T1000 (cell line): ENCODE data around the gene PRTFDC1.

Experiments used
- DNase-seq: peaks from one replicate; lab custom pipeline; 2025; ENCODE audit warnings: mixed read lengths; lab: John Stamatoyannopoulos, UW

Gene PRTFDC1

DNA sequence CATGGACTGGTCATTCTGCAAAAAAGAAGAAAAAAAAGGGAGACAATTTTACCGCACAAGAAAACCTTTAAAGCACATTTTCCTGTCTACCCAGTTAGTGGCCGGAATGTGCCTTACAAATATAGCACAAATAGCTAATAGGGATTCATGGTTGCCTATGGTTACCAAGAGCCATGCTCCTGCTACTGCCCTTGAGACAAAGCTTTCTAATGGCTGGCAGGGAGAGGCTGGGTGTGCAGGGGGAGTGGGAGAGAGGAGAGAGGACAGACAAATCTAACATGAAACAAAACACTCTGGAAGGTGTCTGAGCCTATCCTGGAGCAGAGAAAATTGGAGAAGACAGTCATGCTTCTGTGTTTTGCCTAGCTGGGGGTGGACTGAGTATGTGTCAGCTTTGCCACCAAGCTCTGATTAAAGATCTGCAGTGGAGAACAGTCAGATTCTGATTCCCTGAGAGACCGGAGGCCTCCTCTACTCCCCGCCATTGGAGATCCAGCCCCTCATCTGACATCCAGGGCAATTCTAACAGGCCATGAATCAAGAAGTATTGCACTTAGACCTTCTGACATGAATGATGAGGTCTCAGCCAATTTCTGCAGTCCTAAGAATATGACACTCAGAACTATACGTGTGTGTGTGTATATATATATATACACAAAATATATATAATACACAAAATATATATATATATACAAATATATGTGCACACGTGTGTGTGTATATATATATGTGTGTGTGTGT lies 80.2 kb downstream of the PRTFDC1 start:
- DNase-seq: no peak

DNA sequence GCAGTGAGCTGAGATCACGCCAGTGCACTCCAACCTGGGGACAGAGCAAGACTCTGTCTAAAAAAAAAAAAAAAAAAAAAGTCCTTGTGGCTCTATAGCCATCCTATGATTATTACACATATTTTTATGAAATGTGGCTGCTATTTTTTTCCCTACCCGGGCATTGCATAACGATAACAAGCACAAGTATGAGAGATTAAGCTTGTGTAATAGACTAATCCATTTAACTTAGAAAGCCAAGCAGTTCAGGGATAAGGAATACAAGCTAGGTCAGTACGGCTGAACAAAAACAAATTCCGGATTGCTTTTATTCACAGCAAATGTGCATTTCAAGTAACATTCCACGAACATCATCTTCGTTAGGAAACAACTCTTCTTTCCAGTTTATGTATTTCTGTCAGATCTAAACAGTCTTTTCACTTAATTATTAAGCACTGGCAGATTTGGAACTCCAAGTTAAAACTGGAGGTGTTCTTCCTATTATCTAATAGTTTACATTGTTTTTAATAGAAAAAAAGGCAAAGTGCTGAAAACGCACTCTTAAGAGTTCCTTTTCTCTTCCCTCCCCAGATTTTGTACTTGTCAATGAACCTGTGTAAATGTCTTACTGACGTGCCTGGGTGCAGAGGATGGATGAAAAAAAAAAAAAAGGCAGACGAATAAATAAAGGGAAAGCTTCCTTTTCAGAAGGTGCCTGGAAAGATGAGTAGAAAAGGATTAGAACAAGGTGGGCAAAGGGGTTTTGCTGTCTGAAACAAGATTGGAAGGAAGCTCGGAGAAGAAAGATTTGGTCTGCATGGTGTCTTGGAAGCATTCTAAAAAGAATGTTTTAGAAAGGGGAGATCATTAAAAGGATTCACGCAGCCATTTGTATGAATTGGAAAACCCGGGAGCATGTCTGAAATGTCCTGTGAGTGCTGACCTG lies 81.1 kb downstream of the PRTFDC1 start:
- no peak for DNase-seq

DNA sequence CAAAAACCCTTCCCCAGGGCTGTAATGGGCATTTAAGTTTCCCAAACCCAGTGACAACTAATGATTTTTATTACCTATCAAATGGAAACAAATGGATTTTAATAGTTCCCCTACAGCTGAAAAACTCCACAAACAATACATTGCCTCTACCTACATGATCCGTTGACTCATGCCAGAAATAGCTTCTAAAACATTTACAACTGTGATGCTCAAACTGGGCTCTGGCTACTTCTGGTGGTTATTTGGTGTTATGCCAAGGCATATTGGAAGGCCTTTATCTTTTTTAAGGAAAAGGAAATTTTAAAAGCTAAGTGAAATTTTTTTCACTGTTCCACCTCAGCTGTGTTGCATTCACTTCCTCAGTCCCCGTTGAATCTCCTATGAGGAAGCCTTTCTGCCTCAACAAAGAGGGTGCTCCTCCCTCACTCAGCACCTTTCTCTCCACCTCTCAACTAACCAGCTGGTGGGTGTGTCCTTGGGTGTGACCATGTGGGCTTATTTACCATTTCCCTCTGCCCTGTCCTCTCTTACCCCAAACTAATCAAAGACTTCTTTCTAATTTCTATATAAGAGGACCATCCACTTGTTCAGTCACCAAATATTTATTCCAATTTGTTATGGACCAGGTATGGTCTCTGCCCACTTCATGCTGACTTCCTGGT lies 82.9 kb downstream of the PRTFDC1 start:
- no peak for DNase-seq

DNA sequence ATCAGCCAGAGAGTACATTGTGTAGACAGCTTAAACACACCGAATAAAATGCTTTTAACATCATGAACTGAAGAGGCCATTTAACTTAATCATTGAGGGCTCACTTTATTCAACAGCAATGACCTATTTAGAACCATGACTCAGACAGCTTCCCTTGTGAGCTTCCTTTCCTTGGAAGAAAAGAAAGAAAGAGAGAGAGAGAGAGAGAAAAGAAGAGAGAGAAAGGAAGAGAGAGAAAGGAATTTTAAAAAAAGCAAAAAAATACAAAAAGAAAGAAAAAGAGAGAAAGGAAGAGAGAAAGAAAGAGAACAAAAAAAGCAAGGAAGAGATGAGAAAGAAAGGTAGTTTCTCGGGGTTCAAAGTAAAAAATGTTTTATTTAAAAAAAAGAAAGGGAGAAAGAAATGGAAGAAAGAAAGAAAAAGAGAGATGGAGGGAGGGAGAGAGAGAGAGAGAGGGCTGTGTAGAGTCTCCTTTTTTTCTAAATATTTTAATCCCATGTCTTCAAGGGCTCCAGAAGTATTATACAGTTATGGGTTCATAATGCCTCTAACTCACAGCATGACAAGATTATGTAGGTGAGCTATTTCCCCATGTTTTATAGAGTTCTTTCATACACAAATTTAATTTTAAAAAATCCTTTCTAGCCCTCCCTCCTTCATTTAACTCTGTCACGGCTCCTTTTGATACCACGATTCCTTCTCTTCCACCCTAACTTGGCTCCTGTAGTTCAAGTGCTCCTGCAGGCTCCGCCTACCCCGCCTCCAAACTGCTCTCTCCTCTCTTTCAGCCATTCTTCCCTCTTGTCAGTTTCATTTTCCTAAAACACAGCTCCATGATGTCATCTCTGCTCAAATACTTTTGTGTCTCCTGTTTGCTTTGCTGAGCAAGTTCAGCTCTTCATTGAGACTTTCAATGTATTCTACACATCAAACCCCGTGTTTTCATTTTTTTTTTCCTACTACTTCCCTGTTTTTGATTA lies 85.5 kb downstream of the PRTFDC1 start:
- DNase-seq: no peak

DNA sequence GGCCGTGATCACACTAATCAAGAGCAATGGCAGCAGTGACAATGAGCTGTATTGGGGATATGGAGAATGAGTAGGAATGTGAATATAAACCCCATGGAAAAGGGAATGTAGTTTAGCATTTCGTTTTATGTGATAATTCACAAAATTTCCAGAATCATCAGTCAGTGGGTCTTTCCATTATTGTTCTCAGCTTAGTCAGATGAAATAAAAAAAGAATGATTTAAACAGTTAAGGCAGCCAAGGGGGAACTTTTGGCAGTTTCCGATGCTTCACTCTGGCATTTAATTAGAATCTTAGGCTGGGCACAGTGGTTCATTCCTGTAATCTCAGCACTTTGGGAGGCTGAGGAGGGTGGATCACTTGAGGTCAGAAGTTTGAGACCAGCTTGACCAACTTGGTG lies 86.6 kb downstream of the PRTFDC1 start:
- no peak for DNase-seq

DNA sequence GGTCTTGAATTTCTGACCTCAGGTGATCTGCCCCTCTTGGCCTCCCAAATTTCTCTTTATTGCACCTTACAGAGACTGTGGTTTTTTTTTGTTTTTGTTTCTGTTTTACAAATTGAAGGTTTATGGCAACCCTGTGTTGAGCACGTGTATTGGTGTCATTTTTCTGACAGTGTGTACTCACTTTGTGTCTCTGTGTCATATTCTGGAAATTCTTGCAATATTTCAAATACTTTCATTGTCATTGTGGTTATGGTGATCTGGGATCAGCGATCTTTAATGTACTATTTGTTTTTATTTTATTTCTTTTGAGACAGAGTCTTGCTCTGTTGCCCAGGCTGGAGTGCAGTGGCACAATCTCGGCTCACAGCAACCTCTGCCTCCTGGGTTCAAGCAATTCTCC lies 89.8 kb downstream of the PRTFDC1 start:
- no peak for DNase-seq

DNA sequence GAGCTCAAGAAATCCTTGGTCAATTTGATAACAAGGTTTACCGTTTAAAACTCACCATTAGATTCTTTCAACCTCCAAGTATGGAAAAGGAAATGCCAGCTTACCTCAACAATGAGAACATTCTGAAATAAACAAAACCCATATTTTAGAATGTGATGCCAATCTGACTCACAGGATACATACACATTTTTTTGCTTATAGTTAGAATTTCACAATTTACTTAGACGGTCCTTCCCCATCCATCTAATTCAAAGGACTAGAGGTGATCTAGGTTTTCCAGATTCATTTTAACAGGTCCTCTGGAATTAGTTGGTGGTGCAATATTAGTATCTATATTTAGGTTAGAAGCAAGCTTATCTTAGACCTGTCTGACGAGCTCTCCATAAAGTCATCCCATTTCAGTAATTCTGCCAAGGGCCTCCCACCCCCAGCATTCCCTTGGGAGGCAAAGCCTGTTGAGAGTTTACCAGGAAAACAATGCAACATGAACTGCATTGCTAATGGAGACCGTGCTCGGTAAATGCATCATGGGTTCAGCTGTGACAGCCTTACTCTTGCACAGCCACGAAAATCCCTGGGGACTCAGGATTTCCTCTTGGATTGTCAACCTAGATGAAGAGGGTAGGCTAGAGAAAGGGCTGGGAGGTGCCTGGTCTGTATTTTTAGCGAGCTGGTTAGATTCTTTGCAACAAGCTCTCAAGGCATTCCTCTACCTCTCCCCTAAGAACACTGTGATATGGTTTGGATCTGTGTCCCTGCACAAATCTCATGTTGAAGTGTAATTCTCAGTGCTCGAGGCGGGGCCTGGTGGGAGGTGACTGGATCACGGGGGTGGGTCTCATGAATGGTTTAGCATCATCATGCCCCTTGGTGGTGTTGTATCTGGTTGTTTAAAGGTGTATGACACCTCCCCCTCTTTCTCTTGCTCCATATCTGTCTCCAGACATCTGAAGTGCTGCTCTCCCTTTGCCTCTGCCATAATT lies 93.8 kb downstream of the PRTFDC1 start:
- DNase-seq: no peak

DNA sequence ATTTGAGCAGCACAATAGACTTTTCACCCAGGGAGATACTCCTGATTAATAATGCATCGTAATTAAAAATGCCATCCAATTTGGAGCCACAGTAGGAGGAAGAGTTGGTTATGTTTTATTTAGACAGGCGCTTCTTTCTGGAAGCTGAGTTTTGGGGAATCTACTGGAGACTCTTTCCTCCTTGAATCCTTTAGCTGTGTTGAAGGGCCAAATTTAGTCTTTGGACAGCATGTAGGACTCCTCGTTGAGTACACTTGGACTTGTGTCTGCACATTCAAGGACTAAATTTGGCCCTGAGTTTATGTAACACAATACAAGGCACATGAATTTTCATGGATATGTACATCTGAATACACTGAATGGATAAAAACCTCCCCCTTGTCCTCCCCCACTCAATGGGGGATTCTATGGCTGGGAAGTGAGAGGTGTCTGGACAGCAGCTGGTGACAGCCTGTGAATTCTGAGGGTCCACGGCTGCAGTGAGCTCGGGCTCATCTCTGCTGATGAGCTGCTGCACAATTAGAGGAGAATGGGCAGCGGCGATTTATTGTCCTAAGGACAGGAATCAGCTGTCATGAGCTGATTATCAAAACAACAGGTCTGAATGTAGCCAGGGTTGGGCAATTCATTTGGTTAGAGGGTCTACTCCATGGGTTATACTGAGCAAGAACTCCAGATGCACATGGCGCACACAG lies 95.2 kb downstream of the PRTFDC1 start:
- no peak for DNase-seq

DNA sequence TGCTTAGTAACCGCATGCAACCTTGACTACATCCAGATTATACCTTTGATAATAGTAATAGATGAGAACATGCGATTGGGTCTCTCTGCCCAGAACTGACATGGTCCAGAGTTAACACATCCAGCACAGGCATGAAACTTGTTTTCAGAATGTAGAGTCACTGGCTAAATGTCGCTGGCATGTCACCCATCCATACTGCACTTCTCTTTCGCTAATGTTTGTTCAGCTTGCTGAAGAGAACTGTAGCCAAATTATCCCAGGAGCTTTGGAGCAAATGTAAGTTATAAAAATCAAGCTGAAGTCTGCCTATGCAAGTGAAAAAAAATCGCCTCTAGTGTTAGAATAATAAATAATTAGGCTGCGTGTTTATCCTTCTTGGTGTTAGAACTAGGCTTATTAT lies 98.2 kb downstream of the PRTFDC1 start:
- DNase-seq: no peak

DNA sequence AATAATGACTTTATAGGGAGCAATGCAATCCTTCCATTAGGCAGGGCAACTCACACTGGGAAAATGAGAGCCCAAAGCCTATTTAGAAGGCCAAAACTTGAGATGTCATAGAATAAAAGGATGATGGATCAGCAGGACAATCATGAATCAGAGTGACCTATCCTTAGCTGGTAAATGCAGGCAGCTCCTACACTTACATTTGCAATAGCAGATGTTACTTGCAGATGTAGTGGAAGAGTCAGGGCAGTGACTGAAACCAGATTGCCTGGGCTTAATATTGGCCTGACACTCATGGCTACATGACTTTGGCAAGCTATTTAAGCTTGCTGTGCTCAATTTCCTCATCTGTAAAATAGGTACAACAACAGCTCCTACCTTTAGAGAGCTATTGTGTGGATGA lies 98.7 kb downstream of the PRTFDC1 start:
- DNase-seq: no peak

DNA sequence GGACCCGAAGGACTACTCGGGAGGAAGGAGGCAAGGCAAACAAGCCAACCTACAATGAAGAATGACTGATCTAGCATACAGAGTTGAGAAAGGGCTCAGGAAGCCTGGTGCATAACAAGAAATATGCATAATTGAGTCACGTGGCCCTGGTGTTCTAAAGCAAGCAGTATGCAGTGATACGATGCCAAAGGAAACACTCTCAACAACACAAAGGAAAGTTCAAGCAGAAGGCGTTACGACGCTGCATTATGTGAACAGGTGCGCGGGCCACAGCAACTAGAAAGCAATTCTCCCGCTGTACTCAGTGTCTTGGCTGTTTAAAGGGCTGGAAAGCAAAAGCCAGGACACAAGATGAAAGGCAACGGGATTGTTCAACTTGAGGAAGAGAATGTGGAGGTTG lies 100.8 kb downstream of the PRTFDC1 start:
- DNase-seq: no peak

DNA sequence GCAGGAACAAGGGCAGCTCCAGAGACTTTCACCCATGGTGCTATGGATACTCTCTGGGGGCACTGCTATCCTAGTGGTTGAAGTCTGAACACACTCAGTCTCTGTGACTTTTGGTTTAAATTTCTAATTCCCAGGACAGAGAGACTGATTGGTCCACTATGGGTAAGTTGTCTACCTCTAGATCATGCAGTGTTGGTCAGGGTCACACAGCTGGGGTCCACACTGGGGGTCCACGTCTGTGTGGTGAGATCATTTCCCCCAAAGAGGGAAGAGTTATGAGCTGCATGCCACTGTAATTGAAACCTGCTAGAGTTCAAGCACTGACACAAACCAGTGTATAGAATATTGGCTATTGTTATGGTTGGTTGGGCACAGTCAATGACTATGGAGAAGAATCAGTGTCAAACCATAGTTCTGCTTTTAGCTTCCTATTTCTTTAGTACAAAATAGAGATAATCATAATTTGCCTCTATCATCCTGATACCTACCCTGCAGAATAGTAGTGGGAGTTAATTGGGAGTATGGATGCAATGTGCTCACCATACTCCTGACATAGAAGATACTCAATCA lies 101.6 kb downstream of the PRTFDC1 start:
- no peak for DNase-seq

DNA sequence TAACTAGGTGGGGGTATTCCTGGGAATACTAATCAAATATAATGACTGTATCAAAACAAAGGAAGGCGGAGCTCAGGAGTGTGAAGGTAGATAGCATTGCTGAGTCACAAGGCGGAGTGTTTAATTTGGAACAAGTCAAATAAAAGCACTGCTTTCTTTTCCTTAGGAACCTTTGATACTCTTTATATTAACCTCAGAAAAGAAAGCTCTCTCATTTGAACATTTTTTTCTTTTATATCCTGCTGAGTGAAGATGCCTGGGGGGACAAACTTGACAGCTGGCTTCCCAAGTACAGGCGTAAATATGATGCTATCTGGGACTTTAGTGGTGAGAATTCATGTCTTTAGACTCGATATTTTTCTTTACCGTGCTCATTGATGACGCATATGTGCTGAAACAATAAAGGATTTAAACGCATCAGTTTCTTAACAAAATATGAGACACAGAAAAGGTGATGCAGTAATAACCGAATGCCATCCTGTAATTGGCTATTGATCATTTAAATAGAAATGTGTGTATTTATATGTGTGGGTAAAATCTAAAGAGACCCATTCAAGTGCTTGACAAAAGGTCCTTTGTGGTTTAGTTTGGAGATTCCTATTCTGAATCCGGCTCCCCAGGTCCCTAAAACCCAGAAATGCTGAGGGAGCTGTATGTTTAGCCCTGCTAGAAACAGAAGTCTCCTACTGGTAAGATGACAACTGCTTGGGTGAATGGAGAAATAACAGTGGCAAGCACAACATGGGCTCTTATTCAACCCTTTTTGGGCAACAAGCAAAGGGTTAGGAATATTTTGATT lies 102.7 kb downstream of the PRTFDC1 start:
- no peak for DNase-seq

DNA sequence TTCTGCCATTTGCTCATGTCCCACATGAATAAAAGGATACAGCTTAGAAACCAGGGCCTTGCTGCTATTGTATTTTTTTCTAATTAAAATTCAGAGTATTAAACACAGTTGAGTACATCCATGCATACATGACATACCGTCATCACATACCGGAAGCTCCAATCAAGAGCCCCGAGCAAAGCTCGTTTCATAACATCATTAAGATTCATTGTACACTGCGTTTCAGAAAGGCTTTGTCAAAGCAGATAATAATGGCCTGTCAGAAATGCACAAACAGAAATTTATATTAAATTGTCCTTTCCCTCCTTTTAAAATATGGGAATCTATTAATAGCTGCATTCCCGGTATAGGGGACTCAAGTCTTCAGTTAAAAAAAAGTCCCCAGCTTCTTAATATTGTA lies 103.4 kb downstream of the PRTFDC1 start:
- DNase-seq: no peak

DNA sequence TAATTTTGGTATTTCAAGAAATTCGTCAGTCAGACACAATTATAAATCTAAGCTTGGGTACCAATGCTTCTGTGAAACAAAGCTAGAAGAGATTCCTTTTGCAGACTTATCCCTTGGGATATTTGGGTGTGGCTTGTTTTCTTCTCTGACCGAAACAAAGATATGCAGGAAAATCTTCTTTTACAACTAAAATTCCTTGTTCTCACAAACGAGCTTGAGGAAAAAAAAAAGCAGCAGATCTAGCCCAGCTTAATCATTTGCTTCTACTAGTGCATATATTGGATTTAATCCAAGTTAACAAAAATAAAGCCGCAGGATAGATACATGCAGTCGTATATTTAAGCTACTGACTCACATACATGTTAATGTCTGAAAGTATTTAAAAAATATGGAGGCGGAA lies 104.2 kb downstream of the PRTFDC1 start:
- DNase-seq: no peak

DNA sequence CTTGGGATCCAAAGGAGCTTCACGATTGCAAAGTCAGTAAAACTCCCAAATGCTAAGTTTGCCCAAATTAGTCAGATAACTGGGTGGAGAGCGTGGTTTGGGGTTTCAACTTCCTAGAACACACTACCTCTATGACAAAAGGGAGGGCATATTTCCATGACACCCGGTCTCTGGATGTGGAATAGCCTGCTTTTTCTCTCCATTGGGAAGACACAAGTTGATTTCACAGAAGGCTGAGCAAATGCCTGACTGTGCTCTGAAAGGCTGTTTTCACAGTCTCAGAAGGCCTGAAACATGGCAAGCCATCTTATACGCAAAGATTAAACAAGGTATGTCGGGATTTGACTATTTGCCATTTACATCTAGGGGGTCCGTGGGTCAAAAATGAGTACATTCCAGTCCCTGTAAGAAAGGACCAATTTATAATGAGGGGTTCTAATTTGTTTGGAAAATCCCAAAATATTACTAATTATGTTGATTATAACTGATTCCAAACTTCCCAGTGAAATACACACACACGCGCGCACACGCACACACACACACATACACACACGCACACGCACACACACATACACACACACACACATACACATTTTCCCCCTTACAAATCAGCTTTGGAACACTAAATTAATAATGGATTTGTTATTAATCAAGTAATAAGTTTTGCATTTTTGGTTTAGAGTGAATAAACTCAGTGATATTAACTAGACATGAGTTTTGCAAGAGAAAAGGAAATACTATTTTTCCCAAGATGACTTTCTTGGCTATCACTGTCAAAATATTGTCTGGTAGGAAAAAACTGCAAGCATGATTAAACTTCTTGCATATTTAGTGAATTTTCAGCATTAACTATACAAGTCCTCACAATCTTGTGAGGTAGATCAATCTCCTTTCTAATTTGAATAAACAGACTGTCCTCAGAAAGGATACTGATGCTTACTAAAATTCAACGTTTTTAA lies 105.0 kb downstream of the PRTFDC1 start:
- no peak for DNase-seq

DNA sequence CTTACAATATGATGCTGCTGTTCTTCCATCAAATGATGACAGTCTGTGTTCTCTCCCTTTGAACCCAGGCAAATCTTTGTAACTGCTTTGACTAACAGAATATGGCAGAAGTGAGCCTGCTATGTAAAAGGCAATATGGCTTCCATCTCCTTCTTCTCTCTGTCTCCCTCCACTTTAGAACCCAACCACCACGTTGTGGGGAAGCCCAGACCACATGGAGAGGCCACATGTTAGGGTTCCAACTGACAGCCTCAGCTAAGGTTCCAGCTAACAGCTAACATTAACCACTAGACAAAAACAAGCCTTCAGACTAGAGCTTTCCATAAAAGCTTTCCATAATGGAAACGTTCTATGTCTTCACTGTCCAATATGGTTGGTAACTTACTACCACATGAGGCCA lies 107.7 kb downstream of the PRTFDC1 start:
- no peak for DNase-seq
